Fibroblast of gingiva (primary cell): ENCODE measurements around the gene POLE2.
"Not testable (repeated sequence)": the region's sequence is repeated elsewhere in the genome, so short reads cannot be mapped to it uniquely, and the experiment has no call there.

Experiments
- DNase-seq: peaks from one replicate; pipeline ENCODE4 v3.0.0-alpha.2; 2011; ENCODE audit warnings: low read depth

The POLE2 gene

GRCh38 chr14:49619273-49619672 is 68.7 kb downstream of the POLE2 start:
- not testable (repeated sequence) for DNase-seq

- DNase-seq, result no peak
Measured at GRCh38 chr14:49617852-49618519, 70.0 kb downstream of the POLE2 start.

GRCh38 chr14:49615776-49616175 is 72.2 kb downstream of the POLE2 start:
- peak; percentile 33 for DNase-seq

GRCh38 chr14:49614196-49614595 is 73.8 kb downstream of the POLE2 start:
- DNase-seq, result no peak

- no peak for DNase-seq
Measured at GRCh38 chr14:49612671-49613070, 75.3 kb downstream of the POLE2 start.

GRCh38 chr14:49612251-49612650 is 75.8 kb downstream of the POLE2 start:
- DNase-seq, result no peak

- DNase-seq, result no peak
Measured at GRCh38 chr14:49607583-49607982, 80.4 kb downstream of the POLE2 start.

GRCh38 chr14:49598485-49599300 is 89.3 kb downstream of the POLE2 start, which contains the start of gene LRR1:
TSS of gene LRR1 (plus strand) at chr14:49598940. CDS start at chr14:49599021, 81 bp downstream.
- DNase-seq, result peak; percentile 78

- no peak for DNase-seq
Measured at GRCh38 chr14:49598189-49598484, 89.9 kb downstream of the POLE2 start.

- peak; percentile 48 for DNase-seq
Measured at GRCh38 chr14:49594347-49595091, 93.5 kb downstream of the POLE2 start.
